ENCODE results near the gene ELMO2. TPM values are rescaled to one million over a fixed set of nuclear protein-coding genes. Genes with fewer than 3 reads are reported as not detected.
A peak's percentile ranks its signal among the peaks of the same experiment; 100 is the strongest.

ELMO2 gene
- total and polyA plus RNA-seq, 5 donors from 2014 or later = 37.7 to 84.9 (median 44.8) TPM

DNA sequence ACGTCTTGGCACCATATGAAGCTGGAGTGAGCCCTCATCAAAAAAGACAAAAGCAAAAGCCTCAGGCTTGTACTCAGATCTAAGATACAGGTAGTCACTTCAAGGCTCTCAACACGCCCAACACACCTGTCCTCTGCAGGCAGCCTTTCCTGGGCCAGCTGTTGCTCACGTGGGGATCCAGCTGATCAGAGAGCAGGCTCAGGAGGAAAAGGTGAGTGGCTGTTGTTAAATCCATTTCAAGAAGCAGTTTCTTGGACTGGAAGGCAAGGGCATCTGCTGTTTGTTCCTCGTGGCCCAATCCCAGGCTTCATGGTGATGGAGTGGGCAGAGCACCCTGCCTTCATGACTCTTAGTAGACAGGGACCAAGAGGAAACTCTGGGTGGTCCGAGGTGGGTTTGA is 39.6 kb downstream of the ELMO2 start:
- no peaks in the 10 kb centered on the region for H3K9me3 Mint-ChIP-seq
- peak overlapping the region in 2 of 4 donors; percentile 24 to 48 for H3K4me3 Mint-ChIP-seq
- Histone ChIP-seq H3K27me3 (ENCODE audit: control insufficient read depth, insufficient read depth, low read length) (no peaks in the 10 kb centered on the region), H3K4me1 (ENCODE audit: control insufficient read depth, insufficient read depth, low read length, poor library complexity, severe bottlenecking) (peaks cover 42% of the 10 kb centered on the region), H3K36me3 (ENCODE audit: control insufficient read depth, insufficient read depth, low read length) (peaks cover 60% of the 10 kb centered on the region), H3K27ac (ENCODE audit: insufficient read depth, low read length, poor library complexity, severe bottlenecking) (peak overlapping the region; percentile 39), H3K4me3 (ENCODE audit: low read depth, low read length) (no peak overlapping the region), H3K9me3 (ENCODE audit: control insufficient read depth in 2 of 2, low read length in 2 of 2) (no peaks in the 10 kb centered on the region)
- no peak for DNase-seq
- no peak for ATAC-seq (ENCODE audit: low read depth in 2 of 2)
- peaks cover 4% of the 10 kb centered on the region for H3K27me3 Mint-ChIP-seq
- peaks cover 13 to 56% (median 43%) of the 10 kb centered on the region in 4 donors for H3K4me1 Mint-ChIP-seq
- peak overlapping the region in 2 of 3 donors; percentile 90 to 98 for H3K27ac Mint-ChIP-seq
- peaks cover 45% of the 10 kb centered on the region for H3K36me3 Mint-ChIP-seq

DNA sequence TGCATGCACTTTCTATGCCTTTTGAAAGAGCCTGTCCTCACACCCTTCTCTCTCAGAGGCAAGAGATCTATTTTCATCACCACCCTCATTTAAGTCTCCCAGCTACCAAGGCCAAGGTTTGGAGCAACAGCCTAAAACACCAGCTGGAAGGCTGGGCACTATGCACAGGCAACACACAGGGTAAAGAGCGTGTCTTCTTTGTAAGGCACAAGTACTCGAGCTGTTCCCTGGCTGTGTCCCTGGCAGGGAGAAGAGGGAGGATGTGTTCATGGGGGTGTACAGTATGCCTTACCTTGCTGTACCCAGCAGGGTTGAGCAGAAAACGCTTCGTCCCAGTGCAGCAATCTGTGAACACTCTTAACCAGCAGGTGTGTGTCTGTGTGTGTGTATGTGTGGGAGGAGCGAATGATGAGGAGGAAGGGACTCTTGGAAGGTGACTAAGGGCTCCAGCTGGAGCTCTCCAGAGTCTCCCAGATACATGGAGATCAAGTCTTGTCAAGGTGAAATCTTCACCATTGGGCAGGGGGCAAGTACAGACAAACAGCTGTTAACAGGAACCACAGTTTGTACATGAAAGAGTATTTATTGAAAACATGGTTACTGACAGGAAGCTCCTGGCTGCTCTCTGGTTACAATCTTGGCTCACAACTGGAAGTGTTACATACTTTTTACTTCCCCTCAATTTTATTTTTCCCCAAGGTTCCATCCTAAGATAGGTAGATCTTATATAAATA is 40.8 kb downstream of the ELMO2 start:
- H3K4me3 Mint-ChIP-seq = peak overlapping the region; percentile 91 to 96 (median 95)
- Histone ChIP-seq H3K27ac (ENCODE audit: insufficient read depth, low read length, poor library complexity, severe bottlenecking) (peak overlapping the region; percentile 100), H3K4me3 (ENCODE audit: low read depth, low read length) (peak overlapping the region; percentile 0), H3K9me3 (ENCODE audit: control insufficient read depth in 2 of 2, low read length in 2 of 2) (no peaks in the 10 kb centered on the region), H3K36me3 (ENCODE audit: control insufficient read depth, insufficient read depth, low read length) (peaks cover 48% of the 10 kb centered on the region), H3K27me3 (ENCODE audit: control insufficient read depth, insufficient read depth, low read length) (no peaks in the 10 kb centered on the region), H3K4me1 (ENCODE audit: control insufficient read depth, insufficient read depth, low read length, poor library complexity, severe bottlenecking) (peaks cover 52% of the 10 kb centered on the region)
- peaks cover 4% of the 10 kb centered on the region for H3K27me3 Mint-ChIP-seq
- no peaks in the 10 kb centered on the region for H3K9me3 Mint-ChIP-seq
- peak in 2 of 3 donors; percentile 19 to 26 for DNase-seq
- H3K4me1 Mint-ChIP-seq = peaks cover 19 to 68% (median 54%) of the 10 kb centered on the region in 4 donors
- peak overlapping the region; percentile 43 to 98 (median 89) for H3K27ac Mint-ChIP-seq
- no peak for ATAC-seq (ENCODE audit: low read depth in 2 of 2)
- peaks cover 45% of the 10 kb centered on the region for H3K36me3 Mint-ChIP-seq

DNA sequence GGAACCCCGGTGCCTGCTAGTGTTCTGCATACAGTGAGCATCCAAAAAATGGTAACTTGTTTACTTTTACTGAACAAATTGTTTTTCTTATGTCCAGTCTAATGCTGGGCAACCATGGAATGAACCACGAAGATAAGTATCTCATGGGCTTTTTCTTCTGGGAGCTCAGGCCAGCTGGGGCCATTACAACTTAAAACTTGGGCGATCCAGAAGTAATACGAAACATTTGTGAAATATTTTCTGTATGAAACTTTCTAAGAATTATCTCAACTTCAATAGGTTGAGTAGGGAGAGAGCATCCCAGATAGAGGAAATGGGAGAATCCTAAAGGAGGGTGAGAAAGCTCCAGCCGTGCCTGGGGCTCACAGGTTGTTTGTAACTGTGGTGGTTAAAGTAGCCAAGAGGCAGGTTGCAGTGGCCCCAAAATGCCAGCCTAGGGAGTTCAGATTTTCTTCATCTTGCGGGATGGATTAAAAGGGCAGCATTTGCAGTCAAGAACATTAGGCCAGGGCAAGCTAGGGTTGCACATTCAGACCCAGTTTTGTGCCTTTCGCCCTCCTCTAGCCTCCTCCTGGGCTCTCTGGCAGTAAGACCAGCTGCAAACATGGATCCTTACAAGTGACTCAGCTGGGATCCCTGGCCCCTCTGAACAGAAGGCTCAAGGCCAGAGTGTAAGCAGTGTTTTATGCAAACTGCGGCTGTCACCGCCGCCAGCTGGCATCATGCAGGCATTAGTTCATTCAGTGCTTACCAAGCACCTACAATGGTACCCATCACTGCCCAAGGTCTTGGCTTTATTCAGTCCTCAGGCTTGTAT is 41.5 kb downstream of the ELMO2 start:
- no peak for DNase-seq
- Mint-ChIP-seq H3K4me1 (peaks cover 19 to 75% (median 57%) of the 10 kb centered on the region in 4 donors), H3K4me3 (peak overlapping the region; percentile 91 to 96 (median 95)), H3K9me3 (no peaks in the 10 kb centered on the region), H3K27ac (peak overlapping the region; percentile 89 to 98 (median 96)), H3K36me3 (peaks cover 40% of the 10 kb centered on the region), H3K27me3 (peaks cover 4% of the 10 kb centered on the region)
- no peak for ATAC-seq (ENCODE audit: low read depth in 2 of 2)
- no peaks in the 10 kb centered on the region for H3K27me3 ChIP-seq (ENCODE audit: control insufficient read depth, insufficient read depth, low read length)
- H3K4me1 ChIP-seq (ENCODE audit: control insufficient read depth, insufficient read depth, low read length, poor library complexity, severe bottlenecking) = peaks cover 56% of the 10 kb centered on the region
- peak overlapping the region; percentile 100 for H3K27ac ChIP-seq (ENCODE audit: insufficient read depth, low read length, poor library complexity, severe bottlenecking)
- peak overlapping the region; percentile 76 for H3K4me3 ChIP-seq (ENCODE audit: low read depth, low read length)
- H3K9me3 ChIP-seq (ENCODE audit: control insufficient read depth in 2 of 2, low read length in 2 of 2) = no peaks in the 10 kb centered on the region
- peaks cover 41% of the 10 kb centered on the region for H3K36me3 ChIP-seq (ENCODE audit: control insufficient read depth, insufficient read depth, low read length)

DNA sequence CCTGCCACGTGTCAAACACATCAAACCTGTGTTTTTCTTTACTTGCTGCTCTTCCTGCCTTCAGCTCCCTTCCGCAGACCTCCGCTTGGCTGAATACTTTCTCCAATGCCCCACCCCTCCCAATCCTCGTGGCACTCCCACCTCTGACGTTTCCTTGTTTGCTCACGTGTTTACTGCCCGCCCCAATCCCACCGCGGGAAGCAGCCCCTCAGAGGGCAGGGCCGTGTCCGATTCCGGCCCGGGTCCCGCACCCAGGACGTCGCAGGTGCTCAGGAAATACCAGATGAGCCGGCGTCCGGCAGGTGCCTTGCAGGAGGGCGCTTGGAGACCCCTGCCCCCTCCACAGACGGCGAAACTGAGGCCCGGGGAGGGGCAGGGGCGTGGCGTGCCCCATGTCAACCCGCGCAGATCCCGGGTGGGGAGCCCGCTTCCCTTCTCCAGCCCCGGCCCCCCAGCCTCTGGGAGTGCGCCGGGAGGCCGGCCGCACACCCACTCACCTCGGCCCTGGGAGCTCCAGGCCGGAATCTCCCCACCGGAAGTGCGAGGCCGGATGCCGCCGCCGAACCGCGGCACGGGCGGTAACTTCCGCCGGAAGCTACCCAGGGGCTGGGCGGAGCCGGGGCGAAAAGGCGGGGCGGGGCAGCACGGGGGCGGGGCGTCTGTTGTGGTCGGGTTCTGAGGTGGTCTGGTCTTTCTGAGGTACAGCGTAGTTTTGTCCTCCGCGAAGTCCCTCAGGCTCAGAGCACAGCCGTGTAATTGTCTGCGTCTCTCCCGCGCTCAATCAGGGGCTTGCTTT is 42.3 kb downstream of the ELMO2 start:
- peaks cover 38% of the 10 kb centered on the region for H3K36me3 ChIP-seq (ENCODE audit: control insufficient read depth, insufficient read depth, low read length)
- H3K27ac ChIP-seq (ENCODE audit: insufficient read depth, low read length, poor library complexity, severe bottlenecking) = peak overlapping the region; percentile 100
- Mint-ChIP-seq H3K4me1 (peaks cover 19 to 83% (median 65%) of the 10 kb centered on the region in 4 donors), H3K9me3 (no peaks in the 10 kb centered on the region), H3K27me3 (peaks cover 4% of the 10 kb centered on the region), H3K27ac (peak overlapping the region; percentile 96 to 98 (median 97)), H3K4me3 (peak overlapping the region; percentile 91 to 96 (median 95)), H3K36me3 (peaks cover 35% of the 10 kb centered on the region)
- peak overlapping the region; percentile 76 for H3K4me3 ChIP-seq (ENCODE audit: low read depth, low read length)
- peaks cover 61% of the 10 kb centered on the region for H3K4me1 ChIP-seq (ENCODE audit: control insufficient read depth, insufficient read depth, low read length, poor library complexity, severe bottlenecking)
- DNase-seq (peak; percentile 81 to 90 (median 84)), ATAC-seq (ENCODE audit: low read depth in 2 of 2) (peak; percentile 81)
- no peaks in the 10 kb centered on the region for H3K9me3 ChIP-seq (ENCODE audit: control insufficient read depth in 2 of 2, low read length in 2 of 2)
- no peaks in the 10 kb centered on the region for H3K27me3 ChIP-seq (ENCODE audit: control insufficient read depth, insufficient read depth, low read length)

DNA sequence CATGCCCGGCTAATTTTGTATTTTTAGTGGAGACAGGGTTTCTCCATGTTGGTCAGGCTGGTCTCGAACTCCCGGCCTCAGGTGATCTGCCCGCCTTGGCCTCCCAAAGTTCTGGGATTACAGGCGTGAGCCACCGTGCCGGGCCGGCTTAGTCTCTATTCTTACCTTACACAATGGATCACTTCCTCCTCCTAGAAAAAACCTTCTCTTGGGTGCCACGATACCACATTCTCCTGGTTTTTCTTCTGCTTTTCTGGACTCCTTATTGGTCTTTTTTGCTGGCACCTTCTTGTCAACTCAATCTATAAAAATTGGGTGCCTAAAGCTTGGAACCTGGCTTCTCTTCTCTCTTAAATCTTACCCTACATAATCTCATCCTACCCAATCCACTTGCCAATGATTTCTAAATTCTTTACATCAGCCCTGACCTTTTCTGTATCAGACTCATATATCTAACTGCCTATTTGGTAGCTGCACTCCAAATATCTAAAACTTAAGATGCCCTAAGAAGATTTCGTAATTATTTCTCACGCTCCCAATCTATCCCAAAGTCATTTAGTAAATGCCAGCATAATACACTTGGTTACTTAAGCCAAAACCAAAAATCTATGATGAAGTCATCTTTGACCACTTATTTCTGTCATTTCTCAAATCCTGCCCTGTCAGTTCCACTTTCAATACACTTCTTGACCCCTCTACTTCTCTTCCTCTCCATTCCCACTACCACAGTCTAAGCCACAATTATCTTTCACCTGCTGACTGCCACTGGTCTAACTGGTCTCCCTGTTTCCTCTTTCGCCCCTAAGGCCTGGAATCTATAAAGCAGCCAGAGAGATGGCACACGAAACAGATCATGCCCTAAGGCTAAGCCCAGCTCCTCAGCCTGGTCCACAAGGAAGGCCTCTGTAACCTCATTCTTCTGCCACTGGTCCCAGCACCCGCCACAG is 43.2 kb downstream of the ELMO2 start:
- H3K4me1 Mint-ChIP-seq = peaks cover 19 to 87% (median 63%) of the 10 kb centered on the region in 4 donors
- Histone ChIP-seq H3K4me1 (ENCODE audit: control insufficient read depth, insufficient read depth, low read length, poor library complexity, severe bottlenecking) (peaks cover 63% of the 10 kb centered on the region), H3K36me3 (ENCODE audit: control insufficient read depth, insufficient read depth, low read length) (peaks cover 36% of the 10 kb centered on the region), H3K4me3 (ENCODE audit: low read depth, low read length) (peak overlapping the region; percentile 76), H3K27me3 (ENCODE audit: control insufficient read depth, insufficient read depth, low read length) (no peaks in the 10 kb centered on the region), H3K9me3 (ENCODE audit: control insufficient read depth in 2 of 2, low read length in 2 of 2) (no peaks in the 10 kb centered on the region), H3K27ac (ENCODE audit: insufficient read depth, low read length, poor library complexity, severe bottlenecking) (peak overlapping the region; percentile 100)
- peak overlapping the region; percentile 95 to 98 (median 97) for H3K27ac Mint-ChIP-seq
- DNase-seq = no peak
- no peak for ATAC-seq (ENCODE audit: low read depth in 2 of 2)
- peaks cover 28% of the 10 kb centered on the region for H3K36me3 Mint-ChIP-seq
- no peaks in the 10 kb centered on the region for H3K9me3 Mint-ChIP-seq
- peaks cover 4% of the 10 kb centered on the region for H3K27me3 Mint-ChIP-seq
- peak overlapping the region; percentile 91 to 96 (median 95) for H3K4me3 Mint-ChIP-seq

DNA sequence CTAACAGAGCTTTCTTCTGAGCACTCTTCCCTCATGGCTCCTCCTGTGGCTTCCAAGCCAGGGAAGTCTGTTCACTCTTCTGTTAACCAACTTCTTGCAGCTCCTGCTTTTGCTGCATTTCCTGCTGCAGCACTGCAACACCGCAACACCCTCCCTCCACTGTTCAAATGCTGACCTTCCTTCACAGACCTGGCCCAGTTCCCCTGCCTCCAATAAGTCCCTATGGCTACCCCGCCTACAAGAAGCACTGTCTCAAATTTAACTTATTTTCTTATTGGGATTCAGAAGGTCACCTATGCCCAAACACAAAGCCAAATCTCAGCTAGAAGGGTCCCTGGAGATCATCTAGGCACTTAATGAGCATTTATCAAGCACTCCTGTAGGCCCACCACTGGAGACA is 44.6 kb downstream of the ELMO2 start:
- Mint-ChIP-seq H3K36me3 (peaks cover 21% of the 10 kb centered on the region), H3K27ac (peak overlapping the region; percentile 95 to 98 (median 98)), H3K4me3 (peak overlapping the region; percentile 35 to 96 (median 86)), H3K4me1 (peaks cover 19 to 94% (median 64%) of the 10 kb centered on the region in 4 donors), H3K9me3 (no peaks in the 10 kb centered on the region), H3K27me3 (peaks cover 4% of the 10 kb centered on the region)
- H3K27me3 ChIP-seq (ENCODE audit: control insufficient read depth, insufficient read depth, low read length) = no peaks in the 10 kb centered on the region
- DNase-seq = no peak
- peak overlapping the region; percentile 53 for H3K4me3 ChIP-seq (ENCODE audit: low read depth, low read length)
- H3K4me1 ChIP-seq (ENCODE audit: control insufficient read depth, insufficient read depth, low read length, poor library complexity, severe bottlenecking) = peaks cover 76% of the 10 kb centered on the region
- H3K27ac ChIP-seq (ENCODE audit: insufficient read depth, low read length, poor library complexity, severe bottlenecking) = peak overlapping the region; percentile 100
- H3K9me3 ChIP-seq (ENCODE audit: control insufficient read depth in 2 of 2, low read length in 2 of 2) = no peaks in the 10 kb centered on the region
- peaks cover 31% of the 10 kb centered on the region for H3K36me3 ChIP-seq (ENCODE audit: control insufficient read depth, insufficient read depth, low read length)
- ATAC-seq (ENCODE audit: low read depth in 2 of 2) = no peak

All from CD4-positive, CD25-positive, alpha-beta regulatory T cell (primary cell).